Measurements from ENCODE around the gene SEC63.

DNA sequence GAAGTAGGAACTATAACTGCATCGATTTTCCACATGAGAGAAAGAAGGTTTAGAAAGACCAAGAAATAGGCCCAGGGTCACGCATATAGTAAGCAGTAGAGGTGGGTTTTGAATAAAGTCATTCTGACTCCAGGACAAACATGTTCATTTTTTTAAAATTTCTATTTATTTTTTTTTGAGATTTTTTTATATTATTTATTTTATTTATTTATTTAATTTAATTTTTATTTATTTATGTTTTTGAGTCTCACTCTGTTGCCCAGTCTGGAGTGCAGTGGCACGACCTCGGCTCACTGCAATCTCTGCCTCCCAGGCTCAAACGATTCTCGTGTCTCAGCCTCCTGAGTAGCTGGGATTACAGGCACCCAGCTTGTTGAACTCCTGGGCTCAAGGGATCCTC, 13.2 kb upstream of the SEC63 start:
- TF ChIP-seq, protein P1, sequence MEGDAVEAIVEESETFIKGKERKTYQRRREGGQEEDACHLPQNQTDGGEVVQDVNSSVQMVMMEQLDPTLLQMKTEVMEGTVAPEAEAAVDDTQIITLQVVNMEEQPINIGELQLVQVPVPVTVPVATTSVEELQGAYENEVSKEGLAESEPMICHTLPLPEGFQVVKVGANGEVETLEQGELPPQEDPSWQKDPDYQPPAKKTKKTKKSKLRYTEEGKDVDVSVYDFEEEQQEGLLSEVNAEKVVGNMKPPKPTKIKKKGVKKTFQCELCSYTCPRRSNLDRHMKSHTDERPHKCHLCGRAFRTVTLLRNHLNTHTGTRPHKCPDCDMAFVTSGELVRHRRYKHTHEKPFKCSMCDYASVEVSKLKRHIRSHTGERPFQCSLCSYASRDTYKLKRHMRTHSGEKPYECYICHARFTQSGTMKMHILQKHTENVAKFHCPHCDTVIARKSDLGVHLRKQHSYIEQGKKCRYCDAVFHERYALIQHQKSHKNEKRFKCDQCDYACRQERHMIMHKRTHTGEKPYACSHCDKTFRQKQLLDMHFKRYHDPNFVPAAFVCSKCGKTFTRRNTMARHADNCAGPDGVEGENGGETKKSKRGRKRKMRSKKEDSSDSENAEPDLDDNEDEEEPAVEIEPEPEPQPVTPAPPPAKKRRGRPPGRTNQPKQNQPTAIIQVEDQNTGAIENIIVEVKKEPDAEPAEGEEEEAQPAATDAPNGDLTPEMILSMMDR (conservative IDR thresholded peaks at IDR 0.05; ENCODE audit: low read length): no peak
- TF ChIP-seq EZH2phosphoT487 (IDR thresholded peaks at IDR 0.05; ENCODE audit: borderline replicate concordance, low read depth, low read length): no peak
